HEK293 (cell line): ENCODE measurements around the gene ZNF618.

Source experiments
- CTCF ChIA-PET: fragments of 350-600 bp; formaldehyde crosslinking; extraction: SDS; loops from one replicate; lab custom pipeline; 2021; ENCODE audit warnings: antibody characterized with exemption; lab: Yijun Ruan, JAX
- POLR2A ChIA-PET: fragments of 300-600 bp; formaldehyde crosslinking; extraction: SDS; loops from one replicate; lab custom pipeline; 2020; ENCODE audit warnings: antibody characterized with exemption, inconsistent platforms; lab: Yijun Ruan, JAX
- H3K27ac ChIP-seq: fragments of 200-500 bp; sonication (Bioruptor generic); 2 replicates; pipeline ENCODE4 v1.5.1; 2014; ENCODE audit warnings: low read depth, low read length, control low read depth, inconsistent platforms; ENCODE audit errors: extremely low read depth
- H3K36me3 ChIP-seq, 2 experiments: fragments of 200-500 bp in 1 of 2; sonication (Bioruptor generic) in 1 of 2; 1 replicate in 1 of 2; 2 replicates in 1 of 2; pipeline ENCODE4 v1.5.1; 2014 to 2017; ENCODE audit warnings: inconsistent platforms in 2 of 2, low read length in 2 of 2; ENCODE audit not compliant: control insufficient read depth in 2 of 2, insufficient read depth in 1 of 2
- H3K4me1 ChIP-seq: fragments of 200-500 bp; sonication (Bioruptor generic); 2 replicates; pipeline ENCODE4 v1.5.1; 2014; ENCODE audit warnings: mild to moderate bottlenecking, low read length, inconsistent platforms; ENCODE audit not compliant: control insufficient read depth, insufficient read depth
- H3K4me3 ChIP-seq: 2 replicates; pipeline ENCODE4 v1.5.1; 2011; ENCODE audit warnings: low read depth, mild to moderate bottlenecking, control low read depth, low read length, moderate library complexity
- H3K9me3 ChIP-seq: fragments of 200-500 bp; sonication (Bioruptor generic); 2 replicates; pipeline ENCODE4 v1.5.1; 2014; ENCODE audit warnings: low read depth, low read length, inconsistent platforms; ENCODE audit not compliant: control insufficient read depth, insufficient read depth
- GLIS2 ChIP-seq: fragments of 450-650 bp; formaldehyde crosslinking; IDR thresholded peaks from 2 replicates; pipeline ENCODE4 v1.5.1; 2016; ENCODE audit warnings: missing biosample characterization, missing genetic modification characterization
- MYNN ChIP-seq: fragments of 450-650 bp; formaldehyde crosslinking; IDR thresholded peaks from 2 replicates; pipeline ENCODE4 v1.5.1; 2016; ENCODE audit warnings: missing biosample characterization, missing genetic modification characterization, borderline replicate concordance
- PRDM2 ChIP-seq: fragments of 450-650 bp; formaldehyde crosslinking; IDR thresholded peaks from 2 replicates; pipeline ENCODE4 v1.5.1; 2016; ENCODE audit warnings: missing biosample characterization, missing genetic modification characterization, borderline replicate concordance
- PRDM4 ChIP-seq: fragments of 450-650 bp; formaldehyde crosslinking; IDR thresholded peaks from 2 replicates; pipeline ENCODE4 v1.5.1; 2017; ENCODE audit warnings: missing biosample characterization, missing genetic modification characterization
- SCRT2 ChIP-seq: fragments of 450-650 bp; formaldehyde crosslinking; IDR thresholded peaks from 2 replicates; pipeline ENCODE4 v1.5.1; 2016; ENCODE audit warnings: missing biosample characterization, missing genetic modification characterization
- SP7 ChIP-seq: fragments of 450-650 bp; formaldehyde crosslinking; IDR thresholded peaks from 2 replicates; pipeline ENCODE4 v1.5.1; 2016; ENCODE audit warnings: missing biosample characterization, missing genetic modification characterization
- TCF7L2 ChIP-seq: IDR thresholded peaks from 2 replicates; pipeline ENCODE4 v1.6.1; 2011; ENCODE audit warnings: low read depth, mild to moderate bottlenecking, inconsistent platforms, low read length, moderate library complexity, borderline replicate concordance
- ZFP3 ChIP-seq: fragments of 450-650 bp; formaldehyde crosslinking; IDR thresholded peaks from 2 replicates; pipeline ENCODE4 v1.5.1; 2016; ENCODE audit warnings: low read depth, missing biosample characterization, missing genetic modification characterization
- ZFP41 ChIP-seq: fragments of 450-650 bp; formaldehyde crosslinking; IDR thresholded peaks from 2 replicates; pipeline ENCODE4 v1.5.1; 2016; ENCODE audit warnings: missing biosample characterization, missing genetic modification characterization, borderline replicate concordance
- ZNF114 ChIP-seq: fragments of 450-650 bp; formaldehyde crosslinking; IDR thresholded peaks from 2 replicates; pipeline ENCODE4 v1.5.0; 2017; ENCODE audit warnings: missing biosample characterization, missing genetic modification characterization
- ZNF121 ChIP-seq: fragments of 450-650 bp; formaldehyde crosslinking; IDR thresholded peaks from 2 replicates; pipeline ENCODE4 v1.5.1; 2016; ENCODE audit warnings: missing biosample characterization, missing genetic modification characterization
- ZNF211 ChIP-seq: fragments of 450-650 bp; formaldehyde crosslinking; IDR thresholded peaks from 2 replicates; pipeline ENCODE4 v1.5.1; 2016; ENCODE audit warnings: low read depth, missing biosample characterization, missing genetic modification characterization
- ZNF366 ChIP-seq: fragments of 450-650 bp; formaldehyde crosslinking; conservative IDR thresholded peaks from 2 replicates; pipeline ENCODE4 v1.5.1; 2016; ENCODE audit warnings: missing biosample characterization, missing genetic modification characterization
- ZNF394 ChIP-seq: fragments of 450-650 bp; formaldehyde crosslinking; IDR thresholded peaks from 2 replicates; pipeline ENCODE4 v1.5.1; 2016; ENCODE audit warnings: missing biosample characterization, missing genetic modification characterization, mild to moderate bottlenecking, moderate library complexity, borderline replicate concordance
- ZNF423 ChIP-seq: fragments of 450-650 bp; formaldehyde crosslinking; IDR thresholded peaks from 2 replicates; pipeline ENCODE4 v1.5.1; 2016; ENCODE audit warnings: missing biosample characterization, missing genetic modification characterization
- ZNF629 ChIP-seq: fragments of 450-650 bp; formaldehyde crosslinking; IDR thresholded peaks from 2 replicates; pipeline ENCODE4 v1.5.1; 2017; ENCODE audit warnings: missing biosample characterization, missing genetic modification characterization
- ZNF76 ChIP-seq: fragments of 450-650 bp; formaldehyde crosslinking; IDR thresholded peaks from 2 replicates; pipeline ENCODE4; 2016; ENCODE audit warnings: low read depth, missing biosample characterization, missing genetic modification characterization, borderline replicate concordance
- ZSCAN16 ChIP-seq: fragments of 450-650 bp; formaldehyde crosslinking; IDR thresholded peaks from 2 replicates; pipeline ENCODE4 v1.5.1; 2016; ENCODE audit warnings: missing biosample characterization, missing genetic modification characterization
- ZSCAN23 ChIP-seq: fragments of 450-650 bp; formaldehyde crosslinking; IDR thresholded peaks from 2 replicates; pipeline ENCODE4 v1.5.1; 2016; ENCODE audit warnings: missing biosample characterization, missing genetic modification characterization

ZNF618 gene

GRCh38 chr9:114060070-114060469 is 184.0 kb downstream of the ZNF618 start (continued):
- no peak for TF ChIP-seq PRDM2 (tag by site-specific recombination)
- TF ChIP-seq SP7 (tag by site-specific recombination) = no peak
- TF ChIP-seq ZNF394 = no peak
- no peak for TF ChIP-seq ZNF121 (tag by site-specific recombination)
- TF ChIP-seq, all 188 proteins: peak for 0

- Histone ChIP-seq H3K27ac (no peak overlapping the region), H3K4me1 (no peaks in the 10 kb centered on the region), H3K36me3 (no peaks in the 10 kb centered on the region), H3K9me3 (no peaks in the 10 kb centered on the region), H3K4me3 (no peak overlapping the region)
- no peak for TF ChIP-seq ZNF366
- no peak for TF ChIP-seq ZFP41
- no peak for TF ChIP-seq SP7 (tag by site-specific recombination)
- no peak for TF ChIP-seq ZNF211 (tag by site-specific recombination)
- no peak for TF ChIP-seq ZNF76 (tag by site-specific recombination)
- TF ChIP-seq MYNN (tag by site-specific recombination) = no peak
- no peak for TF ChIP-seq ZFP3
- TF ChIP-seq GLIS2 (tag by site-specific recombination) = no peak
- TF ChIP-seq SCRT2 (tag by site-specific recombination) = no peak
- TF ChIP-seq ZNF423 (tag by site-specific recombination) = no peak
- no peak for TF ChIP-seq ZNF629 (tag by site-specific recombination)
- TF ChIP-seq PRDM4 (tag by site-specific recombination) = no peak
- no peak for TF ChIP-seq TCF7L2
- TF ChIP-seq ZSCAN23 (tag by site-specific recombination) = no peak
- no peak for TF ChIP-seq ZNF114 (tag by site-specific recombination)
- TF ChIP-seq ZSCAN16 (tag by site-specific recombination) = no peak
- CTCF ChIA-PET = interaction anchor here (0.5 to 4.8 kb wide), 2 partner anchors 22 to 165 kb away, joined by 3 to 19 read pairs; no protein-coding TSS in a partner anchor
- POLR2A ChIA-PET = no interaction called here
Observed at GRCh38 chr9:114060711-114061110, 184.6 kb downstream of the ZNF618 start.
